Activated CD8-positive, alpha-beta T cell treated with anti-CD3 and anti-CD28 coated beads, Interleukin-2, amount 10 ng/mL, durations not matched to agents 7 days and 5 days (primary cell): ENCODE results near the gene CRIM1. TPM values are rescaled to one million over a fixed set of nuclear protein-coding genes. Genes with fewer than 3 reads are reported as not detected.

Source experiments
- ATAC-seq: fragments of 150-1000 bp; cut with Tn5 transposase; one replicate; pipeline ENCODE4 v1.10.0; 2021; ENCODE audit warnings: moderate library complexity
- CTCF ChIA-PET: fragments of 350-600 bp; sonication (Branson Sonifier 250); formaldehyde crosslinking; loops from one replicate; lab custom pipeline; 2021; ENCODE audit warnings: antibody characterized with exemption; lab: Charles Lee
- POLR2A ChIA-PET: fragments of 350-600 bp; sonication (Branson Sonifier 250); formaldehyde crosslinking; loops from one replicate; lab custom pipeline; 2021; ENCODE audit warnings: antibody characterized with exemption; lab: Charles Lee
- DNase-seq: peaks from one replicate; pipeline ENCODE4 v3.0.0-alpha.2; 2020
- H3K27ac Mint-ChIP-seq: one replicate; pipeline ENCODE4 v1.8.0; 2021; ENCODE audit warnings: mild to moderate bottlenecking, mixed read lengths
- H3K27me3 Mint-ChIP-seq: one replicate; pipeline ENCODE4 v1.8.0; 2021; ENCODE audit warnings: low read depth, mixed read lengths
- H3K36me3 Mint-ChIP-seq: one replicate; pipeline ENCODE4 v1.8.0; 2021; ENCODE audit warnings: low read depth, mixed read lengths
- H3K4me1 Mint-ChIP-seq: one replicate; pipeline ENCODE4 v1.8.0; 2021; ENCODE audit warnings: low read depth, mixed read lengths
- H3K4me3 Mint-ChIP-seq: one replicate; pipeline ENCODE4 v1.8.0; 2021; ENCODE audit warnings: mild to moderate bottlenecking, mixed read lengths
- H3K9me3 Mint-ChIP-seq: one replicate; pipeline ENCODE4 v1.8.0; 2022; ENCODE audit warnings: mixed read lengths; ENCODE audit not compliant: insufficient read depth
- total RNA-seq, 2 experiments: library from RNA; stranded (reverse); gene quantifications; one replicate each; pipeline ENCODE4 v1.2.3, GENCODE V29; 2021

CRIM1 gene
- total RNA-seq, 2 experiments from 2014 or later: 3.7 to 4.4 TPM

GRCh38 chr2:36596397-36596796, 240.8 kb downstream of the CRIM1 start:
- no peak overlapping the region for H3K27ac Mint-ChIP-seq
- peaks cover 23% of the 10 kb centered on the region for H3K4me1 Mint-ChIP-seq

GRCh38 chr2:36597003-36597531, 241.5 kb downstream of the CRIM1 start:
- DNase-seq (no peak), ATAC-seq (no peak)
- Mint-ChIP-seq H3K9me3 (no peaks in the 10 kb centered on the region), H3K27ac (peak overlapping the region; percentile 94), H3K27me3 (no peaks in the 10 kb centered on the region), H3K36me3 (peaks cover 8% of the 10 kb centered on the region), H3K4me3 (peak overlapping the region; percentile 92), H3K4me1 (peaks cover 23% of the 10 kb centered on the region)
- ChIA-PET CTCF (no interaction called here), POLR2A (interaction anchor here (1.0 to 1.2 kb wide), 2 partner anchors 19 to 25 kb away, joined by 3 read pairs; no protein-coding TSS in a partner anchor)

More at GRCh38 chr2:36596397-36596796, 240.8 kb downstream of the CRIM1 start:
- no peak for DNase-seq
- Mint-ChIP-seq H3K27me3 (no peaks in the 10 kb centered on the region), H3K4me3 (no peak overlapping the region), H3K36me3 (peaks cover 8% of the 10 kb centered on the region), H3K9me3 (no peaks in the 10 kb centered on the region)
- ChIA-PET CTCF (no interaction called here), POLR2A (no interaction called here)
- ATAC-seq: no peak

- Mint-ChIP-seq H3K36me3 (peaks cover 8% of the 10 kb centered on the region), H3K4me1 (peaks cover 23% of the 10 kb centered on the region), H3K27ac (peak within 1 kb of the TSS; percentile 94), H3K27me3 (no peaks in the 10 kb centered on the region), H3K4me3 (peak within 1 kb of the TSS; percentile 92), H3K9me3 (no peaks in the 10 kb centered on the region)
- CTCF ChIA-PET: no interaction called here
- ATAC-seq (peak; percentile 98), DNase-seq (peak; percentile 80)
- POLR2A ChIA-PET: interaction anchor here (0.6 to 1.2 kb wide), 3 partner anchors 19 to 66 kb away, joined by 3 read pairs; no protein-coding TSS in a partner anchor
Measured at GRCh38 chr2:36597532-36598377, 242.2 kb downstream of the CRIM1 start, which contains the start of gene FEZ2. TSS of gene FEZ2 (minus strand) at chr2:36598168. CDS start at chr2:36598142, 26 bp downstream.

Other genes starting within 250 kb of the CRIM1 start
- gene FEZ2, start 242.4 kb downstream of the CRIM1 start, total RNA-seq: 10 to 100 TPM; 17.3 to 20.3 TPM